Caco-2 (cell line): Measurements from ENCODE around the gene NRP1. TPM values are rescaled to one million over a fixed set of nuclear protein-coding genes. Genes with fewer than 3 reads are reported as not detected.

Experiments used
- BruUV-seq: library from RNA; stranded (reverse); fragments of 400-500 nt; replicated peaks from 2 replicates; lab custom pipeline; 2021; lab: Mats Ljungman, UMichigan
- CTCF ChIA-PET: fragments of 300-600 bp; sonication (Branson Sonifier 250); formaldehyde crosslinking; loops from one replicate; lab custom pipeline; 2022; ENCODE audit warnings: antibody characterized with exemption; lab: Charles Lee
- POLR2A ChIA-PET: fragments of 300-600 bp; sonication (Branson Sonifier 250); formaldehyde crosslinking; loops from one replicate; lab custom pipeline; 2022; ENCODE audit warnings: antibody characterized with exemption; lab: Charles Lee
- DNase-seq, 2 experiments: peaks; one replicate each; pipeline versions ENCODE4 v3.0.0 to v3.0.0-alpha.2; 2020 to 2022
- H3K27me3 ChIP-seq: replicated peaks from 2 replicates; pipeline ENCODE4 v1.6.0; 2011; ENCODE audit warnings: low read length; ENCODE audit not compliant: control insufficient read depth, insufficient read depth
- H3K36me3 ChIP-seq: 2 replicates; pipeline ENCODE4 v1.5.1; 2011; ENCODE audit warnings: low read length; ENCODE audit not compliant: control insufficient read depth, insufficient read depth
- H3K4me1 ChIP-seq: fragments of 250-450 bp; sonication (Bioruptor Pico); 2 replicates; pipeline ENCODE4 v1.5.1; 2020; ENCODE audit warnings: mild to moderate bottlenecking
- H3K4me3 ChIP-seq: 2 replicates; pipeline ENCODE4 v1.5.1; 2011; ENCODE audit warnings: low read depth, mild to moderate bottlenecking, control low read depth, low read length
- H3K9me3 ChIP-seq: fragments of 250-450 bp; sonication (Bioruptor Pico); 2 replicates; pipeline ENCODE4 v1.5.1; 2020; ENCODE audit warnings: mild to moderate bottlenecking, moderate library complexity
- H3K27ac Mint-ChIP-seq: one replicate; pipeline ENCODE4 v1.8.0; 2022; ENCODE audit warnings: mixed read lengths; ENCODE audit not compliant: unreplicated experiment
- H3K27me3 Mint-ChIP-seq: one replicate; pipeline ENCODE4 v1.8.0; 2022; ENCODE audit warnings: mixed read lengths; ENCODE audit not compliant: insufficient read depth, unreplicated experiment
- H3K36me3 Mint-ChIP-seq: one replicate; pipeline ENCODE4 v1.8.0; 2022; ENCODE audit warnings: mild to moderate bottlenecking, mixed read lengths; ENCODE audit not compliant: insufficient read depth, unreplicated experiment
- H3K4me1 Mint-ChIP-seq: one replicate; pipeline ENCODE4 v1.8.0; 2022; ENCODE audit warnings: low read depth, mixed read lengths; ENCODE audit not compliant: unreplicated experiment
- H3K4me3 Mint-ChIP-seq: one replicate; pipeline ENCODE4 v1.8.0; 2022; ENCODE audit warnings: mild to moderate bottlenecking, moderate library complexity, mixed read lengths; ENCODE audit not compliant: unreplicated experiment
- H3K9me3 Mint-ChIP-seq: one replicate; pipeline ENCODE4 v1.8.0; 2022; ENCODE audit warnings: mixed read lengths; ENCODE audit not compliant: unreplicated experiment
- CTCF ChIP-seq, 2 experiments: fragments of 200-600 bp in 1 of 2; IDR thresholded peaks; 1 replicate in 1 of 2; 2 replicates in 1 of 2; pipeline versions ENCODE4 v1.5.1 to v1.8.0; 2011 to 2022; ENCODE audit warnings: antibody characterized with exemption in 1 of 2, control low read depth in 1 of 2, inconsistent platforms in 1 of 2, low read depth in 1 of 2, low read length in 1 of 2, mild to moderate bottlenecking in 1 of 2, moderate library complexity in 1 of 2; ENCODE audit not compliant: insufficient read depth in 1 of 2, severe bottlenecking in 1 of 2, unreplicated experiment in 1 of 2
- intact Hi-C: fragments of 100-400 bp; cut with micrococcal nuclease; formaldehyde crosslinking; loops from one replicate; pipeline ENCODE4 v1.10.0; 2022; ENCODE audit not compliant: unreplicated experiment
- total RNA-seq: library from RNA; stranded (reverse); gene quantifications from 2 replicates; pipeline ENCODE4 v1.2.3, GENCODE V29; 2022

Gene NRP1
- total RNA-seq, 1 experiment from 2014 or later = 123 TPM

- no TSS peak for BruUV-seq
- Mint-ChIP-seq H3K4me3 (no peak overlapping the region), H3K36me3 (peaks cover 50% of the 10 kb centered on the region), H3K27ac (no peak overlapping the region), H3K27me3 (no peaks in the 10 kb centered on the region), H3K4me1 (no peaks in the 10 kb centered on the region), H3K9me3 (no peaks in the 10 kb centered on the region)
- ChIA-PET POLR2A (no interaction called here), CTCF (no interaction called here)
- H3K36me3 ChIP-seq = 0 out of 2 replicates have a peak, but pooled peaks cover 3% of the 10 kb centered on the region
- H3K4me1 ChIP-seq = no peaks in the 10 kb centered on the region
- intact Hi-C loops = no loop called here
- H3K4me3 ChIP-seq = no peak overlapping the region
- DNase-seq = no peak
- H3K9me3 ChIP-seq = no peaks in the 10 kb centered on the region
- H3K27me3 ChIP-seq = no peaks in the 10 kb centered on the region
- TF ChIP-seq CTCF (IDR thresholded peaks at IDR 0.05; ENCODE audit: insufficient read depth in 1 of 2, low read depth in 1 of 2, low read length in 1 of 2, severe bottlenecking in 1 of 2, unreplicated experiment in 1 of 2) = no peak
Observed at GRCh38 chr10:33180390-33180789, 154.1 kb downstream of the NRP1 start.

- POLR2A ChIA-PET = no interaction called here
- Histone ChIP-seq H3K36me3 (0 out of 2 replicates have a peak, but pooled peaks cover 3% of the 10 kb centered on the region), H3K27me3 (no peaks in the 10 kb centered on the region), H3K4me1 (no peaks in the 10 kb centered on the region), H3K9me3 (no peaks in the 10 kb centered on the region), H3K4me3 (no peak overlapping the region)
- H3K4me3 Mint-ChIP-seq = no peak overlapping the region
- H3K4me1 Mint-ChIP-seq = no peaks in the 10 kb centered on the region
- H3K27me3 Mint-ChIP-seq = no peaks in the 10 kb centered on the region
- H3K36me3 Mint-ChIP-seq = peaks cover 47% of the 10 kb centered on the region
- TF ChIP-seq CTCF (IDR thresholded peaks at IDR 0.05; ENCODE audit: insufficient read depth in 1 of 2, low read depth in 1 of 2, low read length in 1 of 2, severe bottlenecking in 1 of 2, unreplicated experiment in 1 of 2) = no peak
- CTCF ChIA-PET = no interaction called here
- no peaks in the 10 kb centered on the region for H3K9me3 Mint-ChIP-seq
- no peak overlapping the region for H3K27ac Mint-ChIP-seq
- BruUV-seq = no TSS peak
- intact Hi-C loops = no loop called here
- DNase-seq = no peak
Observed at GRCh38 chr10:33179067-33179466, 155.4 kb downstream of the NRP1 start.

GRCh38 chr10:33178026-33178755 is 156.3 kb downstream of the NRP1 start:
- H3K27ac Mint-ChIP-seq = no peak overlapping the region
- POLR2A ChIA-PET = no interaction called here
- H3K9me3 ChIP-seq = no peaks in the 10 kb centered on the region
- TSS peak; percentile 24 for BruUV-seq
- CTCF ChIA-PET = no interaction called here
- H3K4me3 ChIP-seq = no peak overlapping the region
- peaks cover 43% of the 10 kb centered on the region for H3K36me3 Mint-ChIP-seq
- no peaks in the 10 kb centered on the region for H3K4me1 Mint-ChIP-seq
- DNase-seq = no peak
- 0 out of 2 replicates have a peak, but pooled peaks cover 3% of the 10 kb centered on the region for H3K36me3 ChIP-seq
- no peaks in the 10 kb centered on the region for H3K9me3 Mint-ChIP-seq
- TF ChIP-seq CTCF (IDR thresholded peaks at IDR 0.05; ENCODE audit: insufficient read depth in 1 of 2, low read depth in 1 of 2, low read length in 1 of 2, severe bottlenecking in 1 of 2, unreplicated experiment in 1 of 2) = no peak
- H3K4me3 Mint-ChIP-seq = no peak overlapping the region
- no peaks in the 10 kb centered on the region for H3K27me3 ChIP-seq
- H3K4me1 ChIP-seq = no peaks in the 10 kb centered on the region
- no peaks in the 10 kb centered on the region for H3K27me3 Mint-ChIP-seq
- intact Hi-C loops = no loop called here
